ENCODE results near the gene PLEKHG5. TPM values are rescaled to one million over a fixed set of nuclear protein-coding genes. Genes with fewer than 3 reads are reported as not detected.
A peak's percentile ranks its signal among the peaks of the same experiment; 100 is the strongest.

Gene PLEKHG5
- total RNA-seq, 4 donors from 2014 or later: 5.8 to 18.1 (median 12.0) TPM

GRCh38 chr1:6486433-6487011, 4.9 kb downstream of the PLEKHG5 start:
- intact Hi-C loops (cut with DNase I): loop anchor here (5.0 kb wide), 1 partner anchor 161 kb away; no protein-coding TSS in a partner anchor
- H3K9me3 ChIP-seq: no peaks in the 10 kb centered on the region
- peak; percentile 94 for DNase-seq (ENCODE audit: extremely low spot score)
- TF ChIP-seq POLR2AphosphoS5 (IDR thresholded peaks at IDR 0.05) (peak in 1 of 2 donors; percentile 14), EP300 (IDR thresholded peaks at IDR 0.05) (no peak), CTCF (IDR thresholded peaks at IDR 0.05) (peak; percentile 71 to 91 (median 78)), POLR2A (IDR thresholded peaks at IDR 0.05; ENCODE audit: low read depth) (no peak)
- no peaks in the 10 kb centered on the region for H3K36me3 ChIP-seq
- H3K27ac ChIP-seq (replicated peaks in 1 of 4): peak overlapping the region in 1 of 4 donors; percentile 61
- WGBS: 0% methylated on average over 2 of the region's 15 CpGs
- H3K4me3 ChIP-seq: peak overlapping the region; percentile 50 to 60 (median 52)
- H3K27me3 ChIP-seq: peaks cover 8 to 54% (median 16%) of the 10 kb centered on the region in 4 donors
- H3K4me1 ChIP-seq: peaks cover 43 to 56% (median 47%) of the 10 kb centered on the region in 4 donors

- H3K9me3 ChIP-seq: no peaks in the 10 kb centered on the region
- peak overlapping the region; percentile 26 to 61 (median 45) for H3K27ac ChIP-seq (replicated peaks in 1 of 4)
- H3K36me3 ChIP-seq: no peaks in the 10 kb centered on the region
- peaks cover 8 to 54% (median 16%) of the 10 kb centered on the region in 4 donors for H3K27me3 ChIP-seq
- TF ChIP-seq POLR2AphosphoS5 (IDR thresholded peaks at IDR 0.05): no peak
- TF ChIP-seq CTCF (IDR thresholded peaks at IDR 0.05): no peak
- TF ChIP-seq EP300 (IDR thresholded peaks at IDR 0.05): no peak
- no peak for TF ChIP-seq POLR2A (IDR thresholded peaks at IDR 0.05; ENCODE audit: low read depth)
- intact Hi-C loops (cut with DNase I): loop anchor here (5.0 kb wide), 1 partner anchor 162 kb away; no protein-coding TSS in a partner anchor
- no peak for DNase-seq (ENCODE audit: extremely low spot score)
- peaks cover 34 to 45% (median 38%) of the 10 kb centered on the region in 4 donors for H3K4me1 ChIP-seq
- peak overlapping the region; percentile 50 to 60 (median 52) for H3K4me3 ChIP-seq
- under 1% methylated on average over 15 of the region's 80 CpGs for WGBS
Observed at GRCh38 chr1:6485168-6486101, 6.0 kb downstream of the PLEKHG5 start.

GRCh38 chr1:6484826-6485167, 6.7 kb downstream of the PLEKHG5 start:
- Histone ChIP-seq H3K4me1 (peaks cover 28 to 39% (median 31%) of the 10 kb centered on the region in 4 donors), H3K36me3 (no peaks in the 10 kb centered on the region), H3K27me3 (peaks cover 8 to 48% (median 16%) of the 10 kb centered on the region in 4 donors), H3K4me3 (peak overlapping the region; percentile 50 to 60 (median 52)), H3K9me3 (no peaks in the 10 kb centered on the region), H3K27ac (replicated peaks in 1 of 4) (peak overlapping the region in 3 of 4 donors; percentile 26 to 61 (median 38))
- 40% methylated on average over 8 of the region's 13 CpGs for WGBS
- TF ChIP-seq POLR2AphosphoS5 (IDR thresholded peaks at IDR 0.05) (no peak), POLR2A (IDR thresholded peaks at IDR 0.05; ENCODE audit: low read depth) (no peak), CTCF (IDR thresholded peaks at IDR 0.05) (no peak), EP300 (IDR thresholded peaks at IDR 0.05) (no peak)
- no peak for DNase-seq (ENCODE audit: extremely low spot score)
- intact Hi-C loops (cut with DNase I): loop anchor here (5.0 kb wide), 1 partner anchor 163 kb away; no protein-coding TSS in a partner anchor

GRCh38 chr1:6483761-6484117, 7.7 kb downstream of the PLEKHG5 start:
- Histone ChIP-seq H3K9me3 (no peaks in the 10 kb centered on the region), H3K27me3 (peaks cover 8 to 40% (median 16%) of the 10 kb centered on the region in 4 donors), H3K4me1 (peaks cover 20 to 30% (median 24%) of the 10 kb centered on the region in 4 donors), H3K36me3 (no peaks in the 10 kb centered on the region), H3K4me3 (no peak overlapping the region), H3K27ac (replicated peaks in 1 of 4) (no peak overlapping the region)
- intact Hi-C loops (cut with DNase I): no loop called here
- WGBS: 93% methylated on average over 6 of the region's 7 CpGs
- TF ChIP-seq POLR2AphosphoS5 (IDR thresholded peaks at IDR 0.05): no peak
- TF ChIP-seq CTCF (IDR thresholded peaks at IDR 0.05): no peak
- TF ChIP-seq POLR2A (IDR thresholded peaks at IDR 0.05; ENCODE audit: low read depth): no peak
- TF ChIP-seq EP300 (IDR thresholded peaks at IDR 0.05): no peak
- no peak for DNase-seq (ENCODE audit: extremely low spot score)
